HG02870 (cell line): ENCODE results near the gene TDO2.
"Not testable (repeated sequence)": the region's sequence is repeated elsewhere in the genome, so short reads cannot be mapped to it uniquely, and the experiment has no call there.

Source experiments
- ATAC-seq: cut with Tn5 transposase; IDR thresholded peaks from one replicate; pipeline ENCODE4 v1.9.1; 2021; ENCODE audit warnings: mild to moderate bottlenecking, moderate library complexity; ENCODE audit not compliant: unreplicated experiment

TDO2 gene

GRCh38 chr4:155903453-155903852, at the start of gene TDO2:
Gene TDO2, plus strand, starts transcription at chr4:155903696. Its CDS starts 63 bp downstream, at chr4:155903759.
- no peak for ATAC-seq

DNA sequence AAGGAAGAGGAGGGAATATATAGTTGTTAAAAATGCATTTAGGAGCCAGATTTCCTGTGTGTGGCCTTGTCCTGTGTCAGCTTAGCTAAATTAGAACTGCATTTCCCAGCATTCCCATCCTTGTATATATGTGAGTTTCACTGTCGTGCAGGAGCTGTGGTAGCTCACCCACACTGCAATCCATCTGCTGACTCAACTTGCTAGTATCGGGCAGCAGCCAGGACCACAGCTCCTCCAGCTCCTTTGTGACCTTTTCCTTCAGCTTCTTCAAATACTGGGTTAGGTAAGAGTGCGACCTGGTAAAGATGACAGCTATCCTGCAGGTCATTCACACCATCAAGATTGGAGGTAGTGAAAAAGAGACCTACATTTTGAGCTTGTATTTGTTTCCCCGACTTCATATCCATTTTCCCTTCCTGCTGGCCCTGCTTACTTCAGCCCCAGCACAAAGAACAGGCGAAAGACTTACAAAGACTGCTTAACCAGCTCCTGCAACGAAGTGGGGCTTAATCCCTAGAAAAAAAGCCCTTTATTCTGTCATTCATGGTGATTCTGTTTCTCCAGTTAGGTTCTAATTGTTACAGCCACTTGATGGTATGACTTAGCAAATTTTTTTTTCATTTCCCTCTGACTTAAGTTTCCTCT, 48.8 kb upstream of the TDO2 start:
- no peak for ATAC-seq

- no peak for ATAC-seq
Measured at GRCh38 chr4:155855897-155856296, 47.6 kb upstream of the TDO2 start.

GRCh38 chr4:155866177-155866576, 37.3 kb upstream of the TDO2 start, which contains the start of gene ASIC5:
Gene ASIC5, minus strand, starts transcription at chr4:155866277. Its CDS starts 51 bp downstream, at chr4:155866226.
- ATAC-seq: no peak

DNA sequence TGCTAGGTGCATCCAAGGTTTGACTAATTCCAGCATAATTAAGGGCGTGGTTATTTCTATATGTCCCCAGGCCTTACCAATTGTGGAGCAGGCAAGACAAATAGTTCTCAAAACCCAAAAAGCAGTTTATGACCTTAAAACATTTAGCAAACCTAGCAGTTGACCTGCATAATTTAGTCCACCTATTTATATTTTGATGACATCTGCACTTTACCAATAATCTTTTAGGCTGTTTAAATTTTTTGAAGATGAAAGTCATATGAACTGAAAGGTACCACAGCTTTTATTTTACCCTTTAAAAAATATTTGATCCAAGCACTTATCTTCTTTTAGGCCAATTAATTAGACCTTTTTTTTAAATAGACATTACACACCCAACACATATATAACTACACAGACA, 27.6 kb upstream of the TDO2 start:
- ATAC-seq: no peak

GRCh38 chr4:155877971-155878370, 25.5 kb upstream of the TDO2 start:
- no peak for ATAC-seq

DNA sequence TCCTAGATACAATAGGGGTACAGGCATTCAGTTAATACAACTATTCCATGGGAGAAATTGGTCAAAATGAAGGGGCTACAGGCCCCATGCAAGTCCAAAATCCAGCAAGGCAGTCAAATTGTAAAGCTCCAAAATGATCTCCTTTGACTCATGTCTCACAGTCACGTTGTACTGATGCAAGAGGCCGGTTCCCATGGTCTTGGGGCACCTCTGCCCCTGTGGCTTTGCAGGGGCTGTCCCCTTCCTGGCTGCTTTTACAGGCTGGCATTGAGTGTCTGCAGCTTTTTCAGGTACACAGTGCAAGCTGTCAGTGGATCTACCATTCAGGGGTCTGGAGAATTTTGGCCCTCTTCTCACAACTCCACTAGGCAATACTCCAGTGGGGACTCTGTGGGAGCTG, 24.9 kb upstream of the TDO2 start:
- ATAC-seq: no peak

DNA sequence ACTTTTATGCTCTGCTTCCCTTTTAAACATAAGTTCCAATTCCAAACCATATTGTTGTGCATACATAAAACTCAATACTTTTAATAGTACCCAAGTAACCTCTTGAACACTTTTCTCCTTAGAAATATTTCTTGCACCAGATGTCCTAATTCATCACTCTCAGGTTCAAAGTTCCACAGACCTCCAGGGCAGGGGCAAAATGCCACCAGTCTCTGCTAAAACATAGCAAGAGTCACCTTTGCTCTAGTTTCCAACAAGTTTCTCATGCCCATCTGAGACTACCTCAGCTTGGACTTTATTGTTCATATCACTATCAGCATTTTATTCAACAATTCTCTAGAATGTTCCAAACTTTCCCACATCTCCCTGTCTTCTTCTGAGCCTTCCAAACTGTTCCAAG, 23.7 kb upstream of the TDO2 start:
- no peak for ATAC-seq

DNA sequence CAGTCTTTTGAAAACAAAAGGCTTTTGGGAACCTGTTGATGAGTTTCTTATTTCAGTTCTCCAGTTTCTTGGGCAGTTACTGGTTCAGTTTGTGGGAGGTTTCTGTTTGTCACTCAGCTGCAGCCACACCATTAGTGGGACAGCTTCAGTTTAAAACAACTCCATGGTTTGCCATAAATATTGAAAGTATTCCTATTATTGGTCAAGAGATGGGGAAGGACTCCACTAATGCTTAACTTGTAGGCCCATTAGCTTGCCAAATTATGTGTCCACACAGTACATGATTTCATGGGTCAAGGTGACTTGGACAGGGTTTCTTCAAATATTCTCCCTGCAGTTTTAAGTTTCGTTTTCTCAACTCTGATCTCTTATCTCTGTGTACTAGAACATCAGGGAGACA, 21.9 kb upstream of the TDO2 start:
- no peak for ATAC-seq

DNA sequence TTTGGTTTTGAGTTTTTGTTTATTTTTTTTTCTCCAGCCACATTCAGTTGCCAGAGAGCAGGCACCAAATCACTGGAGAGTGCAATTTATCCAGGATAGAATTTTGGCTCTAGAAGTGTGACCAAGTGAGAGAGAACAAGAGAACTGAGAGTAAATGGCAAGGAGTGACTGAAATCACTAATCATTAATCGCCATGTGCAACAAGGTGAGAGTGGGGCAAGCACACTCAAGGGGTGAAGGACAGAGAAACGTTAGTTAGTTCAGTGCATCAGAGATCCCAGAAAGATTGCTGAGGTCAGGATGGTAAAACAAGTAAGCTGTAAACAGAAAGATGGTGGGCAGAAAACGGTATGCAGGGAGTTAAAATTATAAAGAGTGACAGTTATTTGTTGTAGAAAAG, 19.6 kb upstream of the TDO2 start:
- no peak for ATAC-seq

DNA sequence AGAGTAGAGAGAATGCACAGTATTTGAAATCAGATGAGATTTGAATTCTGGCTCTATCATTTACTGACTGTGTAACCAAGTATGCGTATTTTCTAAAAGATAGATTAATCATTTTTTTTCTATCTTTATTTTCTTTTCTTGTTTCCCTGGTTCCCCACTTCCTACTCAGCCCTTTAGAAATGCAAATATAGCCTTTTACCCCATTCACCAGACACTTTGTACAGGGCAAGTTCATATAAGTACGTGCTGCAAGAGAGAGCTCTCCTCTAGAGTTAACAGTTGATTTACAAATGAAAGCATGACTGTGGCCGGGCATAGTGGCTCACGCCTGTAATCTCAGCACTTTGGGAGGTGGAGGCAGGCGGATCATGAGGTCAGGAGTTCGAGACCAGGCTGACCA, 17.8 kb upstream of the TDO2 start:
- ATAC-seq: no peak

GRCh38 chr4:155887045-155887444, 16.5 kb upstream of the TDO2 start:
- ATAC-seq: no peak

- ATAC-seq: no peak
Measured at GRCh38 chr4:155887847-155888570, 15.5 kb upstream of the TDO2 start.

DNA sequence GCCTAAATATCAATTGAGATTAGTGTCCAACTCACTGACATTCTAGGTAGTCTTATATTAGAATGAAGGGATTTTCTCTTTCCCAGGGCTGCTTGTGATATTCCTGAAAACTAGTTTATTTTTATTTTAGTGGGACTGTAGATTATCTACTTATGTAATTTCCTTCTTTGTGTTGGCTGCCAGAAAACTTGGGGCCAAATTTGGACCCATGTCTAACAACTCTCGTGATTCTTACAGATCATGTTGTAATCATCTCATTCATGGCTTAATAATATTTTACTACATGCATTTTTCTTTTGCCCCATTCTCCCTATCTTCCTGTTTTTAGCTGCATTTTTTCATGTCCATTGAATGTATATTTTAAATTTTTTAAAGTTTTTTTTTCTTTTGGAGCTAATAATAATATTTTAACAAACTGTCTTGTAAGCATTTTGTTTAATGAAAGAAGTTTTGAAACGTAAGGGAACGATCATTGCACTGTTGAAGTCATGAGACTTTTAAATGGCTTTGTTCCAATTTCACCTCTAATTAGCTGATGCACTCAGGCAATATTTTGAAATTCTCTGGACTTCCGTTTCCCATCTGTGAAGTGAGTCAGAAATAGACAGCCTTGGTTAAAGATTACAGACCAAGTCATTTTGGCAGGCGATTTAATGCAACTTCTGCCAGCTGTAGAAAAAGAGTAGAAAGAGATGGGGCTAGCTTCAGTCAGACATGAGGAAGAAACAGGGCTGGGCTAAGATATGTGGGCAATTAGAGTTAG, 14.3 kb upstream of the TDO2 start:
- ATAC-seq: no peak

DNA sequence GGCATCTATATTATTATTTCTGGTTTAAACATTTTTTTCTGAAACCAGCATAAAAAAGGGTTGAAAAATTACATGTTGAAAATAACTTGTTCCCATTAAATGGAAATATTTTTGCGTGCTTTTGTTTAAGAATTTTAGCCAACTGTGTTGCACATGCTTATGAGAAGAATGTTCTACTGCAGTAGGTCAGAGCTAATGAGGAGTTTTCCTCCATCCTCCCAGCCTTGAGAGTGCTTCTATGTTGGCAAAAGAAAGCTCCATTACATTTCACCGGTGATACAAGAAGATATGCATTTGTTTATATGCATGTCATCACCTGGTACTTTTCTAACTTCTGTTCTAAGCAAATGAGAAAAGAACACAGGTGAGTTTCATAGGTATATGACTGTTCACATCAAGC, 13.6 kb upstream of the TDO2 start:
- no peak for ATAC-seq

GRCh38 chr4:155891058-155891457, 12.4 kb upstream of the TDO2 start:
- ATAC-seq: no peak

GRCh38 chr4:155898371-155898770, 5.1 kb upstream of the TDO2 start:
- ATAC-seq: not testable (repeated sequence)

DNA sequence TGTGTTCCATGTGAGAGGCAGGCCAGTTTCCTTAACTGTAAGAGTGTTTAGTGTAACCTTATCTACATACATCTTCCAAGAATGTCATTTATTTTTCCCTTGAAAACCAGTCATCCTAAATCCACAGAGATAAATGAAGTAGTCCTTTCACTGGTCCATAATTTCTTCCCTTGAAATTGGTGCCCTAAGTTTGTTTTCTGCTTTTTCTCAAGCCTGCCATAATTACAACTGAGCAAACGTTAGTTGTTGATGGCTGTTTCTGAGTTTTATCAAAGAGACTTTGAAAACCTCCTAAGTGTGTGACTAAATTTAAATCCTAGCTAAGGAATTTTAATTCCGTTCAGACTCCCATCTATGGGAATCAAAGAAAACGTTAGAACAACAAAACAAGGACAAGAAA, 3.6 kb upstream of the TDO2 start:
- ATAC-seq: no peak

DNA sequence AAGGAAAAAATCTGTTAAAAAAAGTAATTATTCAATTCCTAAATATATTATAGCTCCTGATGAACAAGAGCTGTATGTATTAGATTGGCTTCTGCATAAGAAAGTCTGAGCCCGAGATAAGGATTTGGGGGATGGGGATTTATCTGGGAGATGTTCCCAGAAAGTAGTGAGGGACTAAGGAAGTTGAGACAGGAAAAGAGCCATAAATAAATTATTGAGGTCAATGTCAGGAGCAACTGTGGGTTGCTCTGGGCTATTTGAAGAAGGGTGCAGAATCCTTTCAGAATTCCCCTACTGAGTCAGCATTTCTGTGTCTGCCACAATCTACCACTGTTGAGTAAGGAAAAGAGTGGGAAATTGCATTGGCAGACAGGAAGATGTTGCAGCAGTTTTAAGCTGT, 3.1 kb upstream of the TDO2 start:
- ATAC-seq: no peak

DNA sequence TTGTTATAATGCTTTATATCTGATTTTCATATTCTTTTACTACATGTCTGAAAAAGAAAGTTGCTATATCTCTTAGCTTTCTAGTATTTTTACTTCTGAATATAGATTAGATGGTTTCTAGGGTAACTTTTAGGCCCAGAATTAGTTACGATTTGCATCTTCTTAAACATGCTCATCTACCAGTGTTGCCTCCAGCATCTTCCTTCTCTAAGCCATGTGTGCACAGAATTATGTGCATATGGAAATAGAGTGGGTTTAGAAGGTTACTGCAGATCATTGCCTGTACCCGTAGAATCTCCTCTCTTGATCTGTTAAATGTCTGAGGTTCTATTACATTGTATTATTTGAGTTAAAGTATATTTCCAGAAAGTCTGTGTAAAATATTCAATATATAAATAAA, 2.5 kb upstream of the TDO2 start:
- ATAC-seq: no peak

DNA sequence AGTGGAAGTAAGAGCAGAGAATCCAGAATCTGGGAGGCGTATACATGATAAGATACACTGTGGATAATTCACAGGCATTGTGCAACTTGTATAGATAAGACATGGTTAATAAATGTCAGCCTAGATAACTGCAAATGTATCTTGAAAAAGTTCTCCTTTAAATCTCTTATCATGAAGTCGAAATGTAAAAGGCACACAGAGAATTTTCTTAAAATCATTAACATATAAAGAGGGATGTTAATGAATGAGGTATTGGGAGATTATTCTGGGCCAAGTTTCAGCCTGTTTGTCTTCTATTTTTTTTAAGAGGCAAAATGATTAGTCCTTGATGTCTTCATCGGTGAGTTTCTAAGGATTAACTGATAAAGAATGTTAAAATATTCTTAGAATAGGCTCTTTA, 835 bp downstream of the TDO2 start:
- no peak for ATAC-seq
